Body of pancreas (tissue), 4 donors: ENCODE measurements around the gene SLC32A1.

ENCODE experiments used
- CTCF ChIP-seq, 7 experiments: fragments of 450-650 bp in 4 of 7; fragments of 200-600 bp in 3 of 7; sonication (generic) in 3 of 7; IDR thresholded peaks; one replicate each; pipeline ENCODE4 v1.5.1; 2016 to 2019; ENCODE audit warnings: antibody characterized with exemption in 7 of 7
- POLR2A ChIP-seq, 3 donors: fragments of 450-650 bp; IDR thresholded peaks; one replicate each; pipeline ENCODE4 v1.6.1; 2016; ENCODE audit warnings: antibody characterized with exemption in 3 of 3, mild to moderate bottlenecking in 2 of 3

GRCh38 chr20:38698541-38698940 is 25.7 kb upstream of the SLC32A1 start:
- TF ChIP-seq CTCF (IDR thresholded peaks at IDR 0.05) (no peak), POLR2A (IDR thresholded peaks at IDR 0.05) (no peak)
